GM12878 (cell line): ENCODE measurements around the gene PCDHAC2.

Experiments used
- FOXM1 ChIP-seq: IDR thresholded peaks from 2 replicates; pipeline ENCODE4 v1.6.1; 2012; ENCODE audit warnings: low read depth, mild to moderate bottlenecking, inconsistent platforms, low read length, moderate library complexity
- RAD21 ChIP-seq: IDR thresholded peaks from 2 replicates; pipeline ENCODE4 v1.6.1; 2011; ENCODE audit warnings: mild to moderate bottlenecking, low read depth, low read length, moderate library complexity; ENCODE audit not compliant: insufficient read depth
- SP1 ChIP-seq: IDR thresholded peaks from one replicate; pipeline ENCODE4 v1.6.1; 2011; ENCODE audit warnings: low read depth, low read length
- SUPT20H ChIP-seq: IDR thresholded peaks from 2 replicates; pipeline ENCODE4 v1.6.1; 2011; ENCODE audit warnings: low read depth, mild to moderate bottlenecking, low read length, moderate library complexity, borderline replicate concordance; ENCODE audit not compliant: control insufficient read depth
- TAF1 ChIP-seq: IDR thresholded peaks from 2 replicates; pipeline ENCODE4 v1.6.1; 2011; ENCODE audit warnings: mild to moderate bottlenecking, low read depth, low read length, borderline replicate concordance
- ZBTB11 ChIP-seq: fragments of 450-650 bp; formaldehyde crosslinking; IDR thresholded peaks from 2 replicates; pipeline ENCODE4 v1.5.0; 2022; ENCODE audit warnings: mild to moderate bottlenecking, missing genetic modification characterization
- ZNF384 ChIP-seq: IDR thresholded peaks from 2 replicates; pipeline ENCODE4 v1.6.1; 2012; ENCODE audit warnings: low read depth, mild to moderate bottlenecking, low read length, improper control_type of control experiment, borderline replicate concordance
- TF ChIP-seq, protein P1 (sequence below), 3 experiments: IDR thresholded peaks in 2 of 3; conservative IDR thresholded peaks in 1 of 3; 2 replicates each; pipeline ENCODE4 v1.5.1; 2011; ENCODE audit warnings: low read depth in 3 of 3, low read length in 3 of 3, mild to moderate bottlenecking in 3 of 3, control low read depth in 2 of 3, moderate library complexity in 2 of 3, inconsistent platforms in 1 of 3, mixed read lengths in 1 of 3; ENCODE audit not compliant: control insufficient read depth in 2 of 3, insufficient read depth in 1 of 3; ENCODE audit errors: extremely low read depth in 1 of 3

DNA sequence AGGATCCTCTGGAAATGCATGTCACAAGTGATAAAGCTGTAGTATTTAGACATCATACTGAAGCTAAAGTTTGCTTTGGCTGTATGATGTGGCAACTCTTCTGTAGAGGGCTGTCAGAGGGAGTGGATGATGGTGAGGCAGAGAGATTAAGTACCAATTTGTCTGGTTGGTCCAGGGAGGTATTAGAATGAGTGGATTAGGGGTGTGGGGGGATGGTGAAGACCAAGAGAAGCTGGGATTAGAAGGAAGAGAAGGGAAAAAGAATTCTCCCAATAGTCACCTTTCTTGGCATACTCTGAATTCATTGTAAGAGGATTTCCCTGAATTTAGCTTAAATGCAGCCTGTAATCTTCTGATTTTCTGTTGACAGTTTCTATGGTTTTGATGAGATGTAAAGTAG is 3.6 kb downstream of the PCDHAC2 start:
- TF ChIP-seq, protein P1, sequence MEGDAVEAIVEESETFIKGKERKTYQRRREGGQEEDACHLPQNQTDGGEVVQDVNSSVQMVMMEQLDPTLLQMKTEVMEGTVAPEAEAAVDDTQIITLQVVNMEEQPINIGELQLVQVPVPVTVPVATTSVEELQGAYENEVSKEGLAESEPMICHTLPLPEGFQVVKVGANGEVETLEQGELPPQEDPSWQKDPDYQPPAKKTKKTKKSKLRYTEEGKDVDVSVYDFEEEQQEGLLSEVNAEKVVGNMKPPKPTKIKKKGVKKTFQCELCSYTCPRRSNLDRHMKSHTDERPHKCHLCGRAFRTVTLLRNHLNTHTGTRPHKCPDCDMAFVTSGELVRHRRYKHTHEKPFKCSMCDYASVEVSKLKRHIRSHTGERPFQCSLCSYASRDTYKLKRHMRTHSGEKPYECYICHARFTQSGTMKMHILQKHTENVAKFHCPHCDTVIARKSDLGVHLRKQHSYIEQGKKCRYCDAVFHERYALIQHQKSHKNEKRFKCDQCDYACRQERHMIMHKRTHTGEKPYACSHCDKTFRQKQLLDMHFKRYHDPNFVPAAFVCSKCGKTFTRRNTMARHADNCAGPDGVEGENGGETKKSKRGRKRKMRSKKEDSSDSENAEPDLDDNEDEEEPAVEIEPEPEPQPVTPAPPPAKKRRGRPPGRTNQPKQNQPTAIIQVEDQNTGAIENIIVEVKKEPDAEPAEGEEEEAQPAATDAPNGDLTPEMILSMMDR (IDR thresholded peaks at IDR 0.05 in 2 of 3, conservative IDR thresholded peaks at IDR 0.05 in 1 of 3; ENCODE audit: control insufficient read depth in 2 of 3, extremely low read depth in 1 of 3, insufficient read depth in 1 of 3, low read depth in 3 of 3, low read length in 3 of 3) = no peak
- TF ChIP-seq SUPT20H = no peak
- TF ChIP-seq TAF1 = no peak
- TF ChIP-seq FOXM1 = no peak
- no peak for TF ChIP-seq ZNF384
- no peak for TF ChIP-seq ZBTB11 (CRISPR knock-in tag)
- no peak for TF ChIP-seq RAD21
- TF ChIP-seq SP1 = no peak
